GM12878 (cell line): ENCODE measurements around the gene COPE. TPM values are rescaled to one million over a fixed set of nuclear protein-coding genes. Genes with fewer than 3 reads are reported as not detected.

ENCODE experiments used
- BHLHE40 ChIP-seq, 2 experiments: fragments of 450-650 bp in 1 of 2; IDR thresholded peaks; 2 replicates each; pipeline ENCODE4 v1.6.1; 2011 to 2017; ENCODE audit warnings: low read depth in 2 of 2, borderline replicate concordance in 1 of 2, improper control_type of control experiment in 1 of 2, low read length in 1 of 2, mild to moderate bottlenecking in 1 of 2
- EED ChIP-seq: sonication (generic); IDR thresholded peaks from 2 replicates; pipeline ENCODE4 v1.6.1; 2016; ENCODE audit warnings: antibody characterized with exemption, low read depth
- HSF1 ChIP-seq: fragments of 150-350 bp; IDR thresholded peaks from 2 replicates; pipeline ENCODE4 v1.6.1; 2014; ENCODE audit warnings: mild to moderate bottlenecking, low read depth, low read length
- POLR2AphosphoS5 ChIP-seq: IDR thresholded peaks from 2 replicates; pipeline ENCODE4 v1.6.1; 2011; ENCODE audit warnings: mild to moderate bottlenecking, low read length, inconsistent platforms
- RB1 ChIP-seq: fragments of 450-650 bp; formaldehyde crosslinking; IDR thresholded peaks from 2 replicates; pipeline ENCODE4 v1.6.1; 2017; ENCODE audit warnings: mild to moderate bottlenecking, borderline replicate concordance
- SKIL ChIP-seq: fragments of 450-650 bp; IDR thresholded peaks from 2 replicates; pipeline ENCODE4 v1.6.1; 2017; ENCODE audit warnings: mild to moderate bottlenecking, low read depth, inconsistent platforms; ENCODE audit not compliant: poor library complexity, severe bottlenecking
- SMARCA5 ChIP-seq: fragments of 450-650 bp; IDR thresholded peaks from 2 replicates; pipeline ENCODE4 v1.6.1; 2017; ENCODE audit warnings: mild to moderate bottlenecking
- SMC3 ChIP-seq: IDR thresholded peaks from 2 replicates; pipeline ENCODE4 v1.6.1; 2011; ENCODE audit warnings: low read length, improper control_type of control experiment, borderline replicate concordance
- TBL1XR1 ChIP-seq: IDR thresholded peaks from 2 replicates; pipeline ENCODE4 v1.6.1; 2012; ENCODE audit warnings: low read depth, low read length, improper control_type of control experiment
- TCF12 ChIP-seq: IDR thresholded peaks from 2 replicates; pipeline ENCODE4 v1.6.1; 2011; ENCODE audit warnings: low read depth, mild to moderate bottlenecking, low read length
- ZBTB33 ChIP-seq: fragments of 450-650 bp; IDR thresholded peaks from 2 replicates; pipeline ENCODE4 v1.6.1; 2017; ENCODE audit warnings: mild to moderate bottlenecking
- ZNF207 ChIP-seq: fragments of 450-650 bp; IDR thresholded peaks from 2 replicates; pipeline ENCODE4 v1.6.1; 2014; ENCODE audit warnings: antibody characterized with exemption, mild to moderate bottlenecking, borderline replicate concordance
- polyA plus RNA-seq, 11 experiments: library from polyadenylated mRNA; depleted of rRNA in 4 of 11; unstranded in 6 of 11; stranded (reverse) in 5 of 11; fragments of >200 nt; fragmentation: Nextera tagmentation in 4 of 11; fragmentation: Illumina TruSeq in 1 of 11; extraction: Ambion mirVana in 4 of 11; extraction: Trizol in 1 of 11; gene quantifications; 1 replicate in 1 of 11; 2 replicates in 10 of 11; pipeline versions ENCODE4 v1.2.1 to v1.2.3, GENCODE V29; 2011 to 2016; ENCODE audit warnings: inconsistent platforms in 2 of 11, missing spikeins in 2 of 11, low read depth in 1 of 11
- total RNA-seq, 4 experiments: library from RNA; depleted of rRNA in 3 of 4; stranded (reverse); fragments of >200 nt in 3 of 4; fragmentation: Illumina TruSeq in 1 of 4; extraction: Trizol in 1 of 4; gene quantifications; 2 replicates each; pipeline versions ENCODE4 v1.2.1 to v1.2.3, GENCODE V29; 2013 to 2021
- TF ChIP-seq, protein P1 (sequence below): fragments of 450-650 bp; formaldehyde crosslinking; IDR thresholded peaks from 2 replicates; pipeline ENCODE4 v1.4.0; 2020; ENCODE audit warnings: mild to moderate bottlenecking, moderate library complexity
- TF ChIP-seq, protein P2 (sequence below): IDR thresholded peaks from 2 replicates; pipeline ENCODE4 v1.6.1; 2012; ENCODE audit warnings: low read length, inconsistent platforms
- TF ChIP-seq, protein P3 (sequence below): fragments of 450-650 bp; IDR thresholded peaks from 2 replicates; pipeline ENCODE4 v1.6.1; 2017; ENCODE audit warnings: low read depth, mild to moderate bottlenecking, moderate library complexity

Gene COPE
- total and polyA plus RNA-seq, 10 of the 15 experiments (the other 5 are each of a cell fraction or from before 2014, with no cell fraction given): 3.5 to 464 (median 222) TPM

GRCh38 chr19:18919086-18919899 lies at the start of gene COPE, which contains the start of gene DDX49 (continued):
- TF ChIP-seq, protein P1, sequence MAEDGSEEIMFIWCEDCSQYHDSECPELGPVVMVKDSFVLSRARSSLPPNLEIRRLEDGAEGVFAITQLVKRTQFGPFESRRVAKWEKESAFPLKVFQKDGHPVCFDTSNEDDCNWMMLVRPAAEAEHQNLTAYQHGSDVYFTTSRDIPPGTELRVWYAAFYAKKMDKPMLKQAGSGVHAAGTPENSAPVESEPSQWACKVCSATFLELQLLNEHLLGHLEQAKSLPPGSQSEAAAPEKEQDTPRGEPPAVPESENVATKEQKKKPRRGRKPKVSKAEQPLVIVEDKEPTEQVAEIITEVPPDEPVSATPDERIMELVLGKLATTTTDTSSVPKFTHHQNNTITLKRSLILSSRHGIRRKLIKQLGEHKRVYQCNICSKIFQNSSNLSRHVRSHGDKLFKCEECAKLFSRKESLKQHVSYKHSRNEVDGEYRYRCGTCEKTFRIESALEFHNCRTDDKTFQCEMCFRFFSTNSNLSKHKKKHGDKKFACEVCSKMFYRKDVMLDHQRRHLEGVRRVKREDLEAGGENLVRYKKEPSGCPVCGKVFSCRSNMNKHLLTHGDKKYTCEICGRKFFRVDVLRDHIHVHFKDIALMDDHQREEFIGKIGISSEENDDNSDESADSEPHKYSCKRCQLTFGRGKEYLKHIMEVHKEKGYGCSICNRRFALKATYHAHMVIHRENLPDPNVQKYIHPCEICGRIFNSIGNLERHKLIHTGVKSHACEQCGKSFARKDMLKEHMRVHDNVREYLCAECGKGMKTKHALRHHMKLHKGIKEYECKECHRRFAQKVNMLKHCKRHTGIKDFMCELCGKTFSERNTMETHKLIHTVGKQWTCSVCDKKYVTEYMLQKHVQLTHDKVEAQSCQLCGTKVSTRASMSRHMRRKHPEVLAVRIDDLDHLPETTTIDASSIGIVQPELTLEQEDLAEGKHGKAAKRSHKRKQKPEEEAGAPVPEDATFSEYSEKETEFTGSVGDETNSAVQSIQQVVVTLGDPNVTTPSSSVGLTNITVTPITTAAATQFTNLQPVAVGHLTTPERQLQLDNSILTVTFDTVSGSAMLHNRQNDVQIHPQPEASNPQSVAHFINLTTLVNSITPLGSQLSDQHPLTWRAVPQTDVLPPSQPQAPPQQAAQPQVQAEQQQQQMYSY (CRISPR knock-in tag): 0 out of 2 replicates have a peak, but pooled peaks have one; percentile 37
- TF ChIP-seq, protein P2, sequence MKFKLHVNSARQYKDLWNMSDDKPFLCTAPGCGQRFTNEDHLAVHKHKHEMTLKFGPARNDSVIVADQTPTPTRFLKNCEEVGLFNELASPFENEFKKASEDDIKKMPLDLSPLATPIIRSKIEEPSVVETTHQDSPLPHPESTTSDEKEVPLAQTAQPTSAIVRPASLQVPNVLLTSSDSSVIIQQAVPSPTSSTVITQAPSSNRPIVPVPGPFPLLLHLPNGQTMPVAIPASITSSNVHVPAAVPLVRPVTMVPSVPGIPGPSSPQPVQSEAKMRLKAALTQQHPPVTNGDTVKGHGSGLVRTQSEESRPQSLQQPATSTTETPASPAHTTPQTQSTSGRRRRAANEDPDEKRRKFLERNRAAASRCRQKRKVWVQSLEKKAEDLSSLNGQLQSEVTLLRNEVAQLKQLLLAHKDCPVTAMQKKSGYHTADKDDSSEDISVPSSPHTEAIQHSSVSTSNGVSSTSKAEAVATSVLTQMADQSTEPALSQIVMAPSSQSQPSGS: no peak
- TF ChIP-seq TCF12 (peak; percentile 35; the same call in 1 of the 2 replicates), ZNF207 (peak; percentile 70; the same call in 1 of the 2 replicates), HSF1 (no peak), POLR2AphosphoS5 (peak; percentile 98), BHLHE40 (IDR thresholded peaks at IDR 0.05; ENCODE audit: borderline replicate concordance in 1 of 2, low read depth in 2 of 2, low read length in 1 of 2) (peak; percentile 5 to 66; a peak in 2 of 4 replicates), RB1 (0 out of 2 replicates have a peak, but pooled peaks have one; percentile 60), ZBTB33 (no peak), EED (0 out of 2 replicates have a peak, but pooled peaks have one; percentile 24), SMARCA5 (no peak; the same call in 1 of the 2 replicates), TBL1XR1 (peak; percentile 51; the same call in 1 of the 2 replicates), SKIL (peak; percentile 40), SMC3 (no peak)
- TF ChIP-seq, protein P3, sequence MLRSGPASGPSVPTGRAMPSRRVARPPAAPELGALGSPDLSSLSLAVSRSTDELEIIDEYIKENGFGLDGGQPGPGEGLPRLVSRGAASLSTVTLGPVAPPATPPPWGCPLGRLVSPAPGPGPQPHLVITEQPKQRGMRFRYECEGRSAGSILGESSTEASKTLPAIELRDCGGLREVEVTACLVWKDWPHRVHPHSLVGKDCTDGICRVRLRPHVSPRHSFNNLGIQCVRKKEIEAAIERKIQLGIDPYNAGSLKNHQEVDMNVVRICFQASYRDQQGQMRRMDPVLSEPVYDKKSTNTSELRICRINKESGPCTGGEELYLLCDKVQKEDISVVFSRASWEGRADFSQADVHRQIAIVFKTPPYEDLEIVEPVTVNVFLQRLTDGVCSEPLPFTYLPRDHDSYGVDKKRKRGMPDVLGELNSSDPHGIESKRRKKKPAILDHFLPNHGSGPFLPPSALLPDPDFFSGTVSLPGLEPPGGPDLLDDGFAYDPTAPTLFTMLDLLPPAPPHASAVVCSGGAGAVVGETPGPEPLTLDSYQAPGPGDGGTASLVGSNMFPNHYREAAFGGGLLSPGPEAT: peak; percentile 96
